HL-60 (cell line): ENCODE data around the gene TBC1D22A.

Experiments
- CTCF ChIP-seq: IDR thresholded peaks from one replicate; pipeline ENCODE4 v1.5.1; 2011; ENCODE audit warnings: low read length, control low read depth, inconsistent platforms; ENCODE audit not compliant: insufficient read depth
- POLR2AphosphoS5 ChIP-seq: IDR thresholded peaks from 2 replicates; pipeline ENCODE4 v1.6.1; 2012; ENCODE audit warnings: low read depth
- REST ChIP-seq: IDR thresholded peaks from 2 replicates; pipeline ENCODE4 v1.6.1; 2012; ENCODE audit warnings: low read depth; ENCODE audit not compliant: insufficient replicate concordance
- SPI1 ChIP-seq: IDR thresholded peaks from 2 replicates; pipeline ENCODE4 v1.6.1; 2012; ENCODE audit warnings: low read depth, mild to moderate bottlenecking, borderline replicate concordance

- TF ChIP-seq CTCF (no peak), POLR2AphosphoS5 (no peak), SPI1 (no peak), REST (no peak)
These were observed 169.4 kb downstream of the TBC1D22A start for GRCh38 chr22:46931881-46932280.
